HG03159 (cell line): ENCODE results near the gene EDN3.

ENCODE experiments used
- ATAC-seq: cut with Tn5 transposase; IDR thresholded peaks from one replicate; pipeline ENCODE4 v1.9.1; 2021; ENCODE audit warnings: mild to moderate bottlenecking, moderate library complexity; ENCODE audit not compliant: unreplicated experiment

EDN3 gene

DNA sequence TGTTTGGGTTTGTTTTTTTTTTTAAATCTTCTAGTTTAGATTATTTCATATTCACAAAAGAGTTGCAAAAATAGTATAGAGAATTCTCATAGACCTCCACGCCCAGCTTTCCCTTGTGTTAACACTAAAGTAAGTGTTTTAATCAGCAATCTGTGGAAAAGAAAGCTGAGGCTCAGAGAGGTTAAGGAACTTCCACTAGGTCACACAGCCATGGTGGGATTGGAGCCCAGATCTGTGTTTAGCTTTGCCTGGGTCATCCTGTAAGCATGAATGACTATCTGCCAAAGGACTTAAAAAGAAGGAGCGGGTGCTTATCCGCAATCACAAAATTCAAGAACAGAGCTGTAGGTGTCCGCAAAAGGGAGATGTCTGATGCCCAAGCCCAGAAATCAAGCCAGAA is 60.5 kb downstream of the EDN3 start:
- no peak for ATAC-seq

DNA sequence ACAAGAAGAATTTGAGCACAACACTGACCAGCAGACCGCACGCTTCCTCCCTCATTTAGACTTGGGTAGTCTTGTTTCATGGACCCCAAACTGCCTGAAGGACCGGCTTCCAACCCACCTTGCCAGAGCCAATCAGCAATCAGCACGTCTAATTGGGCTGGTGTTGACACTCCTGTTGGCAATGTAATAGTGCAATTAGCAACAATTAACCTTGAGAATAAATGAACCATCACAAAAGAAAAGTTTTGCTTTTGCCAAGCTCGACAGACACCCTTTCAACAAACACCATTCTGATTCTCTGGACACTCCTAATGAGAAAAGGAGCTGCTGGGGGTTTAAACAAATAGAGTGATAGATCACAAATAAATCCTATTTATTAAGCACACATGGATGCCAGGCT is 61.0 kb downstream of the EDN3 start:
- ATAC-seq = no peak

DNA sequence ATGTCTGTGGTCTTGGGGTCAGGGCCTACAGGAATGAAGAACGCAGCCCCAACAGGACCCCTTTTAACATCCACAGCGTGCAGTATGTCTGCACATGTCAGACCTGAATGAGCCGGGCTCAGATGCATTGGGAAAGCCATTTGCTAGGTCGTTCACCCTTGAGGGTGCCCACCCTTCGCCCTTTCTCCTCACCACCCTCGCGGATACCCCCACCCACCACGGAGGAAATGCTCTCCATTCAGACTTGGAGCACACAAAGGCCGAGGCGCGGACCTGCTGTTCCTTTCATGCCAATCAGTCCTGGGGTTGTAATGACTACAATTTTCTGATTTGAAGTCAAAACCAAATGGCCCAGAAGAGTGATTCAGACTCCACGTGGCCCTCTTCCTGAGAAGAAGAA is 62.7 kb downstream of the EDN3 start:
- no peak for ATAC-seq

DNA sequence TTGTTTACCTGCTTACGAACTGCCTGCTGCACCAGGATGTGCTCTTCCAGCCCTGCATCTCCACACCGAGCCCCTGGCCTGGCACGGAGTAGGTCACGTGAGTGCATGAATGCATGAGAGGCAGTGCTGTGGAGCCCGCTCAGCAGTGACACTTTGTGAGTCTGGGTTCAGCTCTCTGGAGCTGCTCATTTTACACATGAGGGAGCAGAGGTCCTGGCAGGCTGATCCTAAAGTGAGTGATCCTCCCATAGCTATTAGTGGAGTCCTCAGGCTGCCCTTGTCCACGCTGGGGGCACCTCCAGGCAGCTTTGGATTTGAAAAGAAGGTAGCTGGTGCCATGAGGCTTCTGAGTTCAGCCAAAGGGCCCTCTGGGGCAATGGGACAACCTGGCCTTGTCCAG is 64.2 kb downstream of the EDN3 start:
- no peak for ATAC-seq

DNA sequence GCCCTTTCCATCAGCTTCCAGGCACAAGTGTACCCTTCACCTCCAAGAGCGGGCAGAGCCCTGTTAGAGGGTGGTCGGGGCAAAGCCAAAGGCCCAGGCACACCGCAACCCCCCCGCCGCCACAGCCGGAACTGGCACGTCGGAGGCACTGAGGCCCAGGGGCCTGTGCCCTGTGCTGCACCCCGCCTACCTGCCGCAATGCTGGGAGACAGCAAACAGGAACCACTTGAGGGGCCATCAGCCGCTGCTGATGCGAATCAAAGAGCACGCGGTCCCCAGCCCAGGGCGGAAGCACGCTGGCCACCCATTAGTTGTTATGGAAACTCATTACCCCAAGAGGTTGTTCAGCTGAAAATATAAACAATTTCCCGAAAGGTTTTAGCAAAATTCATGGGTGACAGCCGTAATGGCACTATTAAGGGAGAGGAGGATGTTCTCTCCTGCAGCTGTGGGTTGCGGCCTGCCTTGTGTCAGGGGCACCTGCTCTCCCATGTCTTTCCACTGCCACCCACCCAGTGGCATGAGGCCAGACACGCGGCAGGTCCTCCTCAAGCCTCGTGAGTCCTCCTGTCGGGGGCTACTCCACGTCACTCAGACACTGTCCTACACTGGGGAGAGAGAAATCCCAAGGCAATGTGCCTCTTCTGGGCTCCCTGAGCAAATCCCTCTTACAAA is 65.3 kb downstream of the EDN3 start:
- ATAC-seq = no peak

DNA sequence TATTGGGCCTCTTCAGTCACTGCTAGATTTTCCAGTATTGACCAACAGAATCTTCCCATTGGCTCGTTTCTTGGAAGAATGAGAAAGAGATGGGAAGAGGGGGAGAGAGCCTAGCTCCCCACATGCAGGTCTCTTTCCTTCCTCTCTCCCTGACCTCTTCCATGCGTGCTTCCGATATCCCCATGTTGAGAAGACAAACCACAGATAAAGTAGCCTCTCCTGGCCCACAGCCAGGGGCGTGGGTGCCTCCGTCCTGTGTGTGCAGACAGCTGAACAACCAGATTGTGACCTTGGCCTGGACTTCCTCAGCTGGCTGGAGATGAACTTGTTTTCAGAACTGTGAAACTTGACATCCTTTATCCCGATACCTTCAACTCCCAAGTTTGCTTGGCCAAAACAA is 71.0 kb downstream of the EDN3 start:
- ATAC-seq = no peak

DNA sequence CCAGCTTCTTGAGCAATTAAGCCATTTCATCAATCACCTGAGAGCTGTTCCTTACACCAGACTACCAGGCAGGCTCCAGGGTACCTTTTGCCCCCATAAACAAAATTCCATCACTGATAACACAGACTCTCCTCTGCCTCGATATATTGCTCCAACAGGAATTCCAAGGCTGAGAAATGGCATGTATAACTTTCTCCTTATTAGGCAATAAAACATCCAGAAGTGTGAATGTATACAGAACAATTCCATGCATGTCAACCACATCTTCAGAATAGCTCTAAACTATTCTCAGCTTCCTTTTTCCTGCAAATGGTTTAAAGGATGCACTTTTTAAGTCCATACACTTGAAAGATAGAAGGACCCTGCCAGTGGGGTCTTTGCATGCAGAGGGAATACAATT is 73.8 kb downstream of the EDN3 start:
- no peak for ATAC-seq

DNA sequence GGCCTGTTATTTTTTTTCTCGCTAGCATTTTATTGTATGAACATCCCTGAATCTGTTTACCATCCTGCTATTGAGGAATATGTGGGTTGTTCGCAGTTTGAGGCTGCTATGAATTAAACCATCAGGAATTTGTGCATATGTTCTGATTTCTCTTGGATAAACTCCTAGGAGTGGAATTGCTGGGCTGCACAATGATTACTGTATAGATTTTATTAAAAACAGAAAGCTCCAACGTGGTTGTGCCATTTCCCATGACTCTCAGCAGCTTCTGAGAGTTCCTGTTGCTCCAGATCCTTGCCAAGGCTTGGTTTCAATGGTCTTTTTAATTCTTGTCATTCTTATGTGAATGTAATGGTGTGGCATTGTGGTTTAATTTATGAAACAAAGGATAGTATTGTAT is 75.1 kb downstream of the EDN3 start:
- ATAC-seq = no peak
